Activated T-helper 9 cell treated with anti-CD3 and anti-CD28 coated beads, Interleukin-2, amount 50 U/mL, for 16 hours (primary cell): ENCODE results near the gene TUBE1.
A peak's percentile ranks its signal among the peaks of the same experiment; 100 is the strongest.

Source experiments
- DNase-seq: peaks from one replicate; pipeline ENCODE4 v3.0.0-alpha.2; 2020; ENCODE audit warnings: low read depth

TUBE1 gene

GRCh38 chr6:112033791-112034615 is 53.3 kb downstream of the TUBE1 start:
- DNase-seq, result no peak

- DNase-seq, result no peak
Measured at GRCh38 chr6:112032728-112033127, 54.6 kb downstream of the TUBE1 start.

- DNase-seq, result no peak
Measured at GRCh38 chr6:112031960-112032359, 55.3 kb downstream of the TUBE1 start.

GRCh38 chr6:112030961-112031660 is 56.2 kb downstream of the TUBE1 start:
- no peak for DNase-seq

- no peak for DNase-seq
Measured at GRCh38 chr6:112030206-112030960, 56.9 kb downstream of the TUBE1 start.

- peak; percentile 56 for DNase-seq
Measured at GRCh38 chr6:112029045-112029822, 58.0 kb downstream of the TUBE1 start.

GRCh38 chr6:112027942-112028674 is 59.2 kb downstream of the TUBE1 start:
- DNase-seq, result no peak

- no peak for DNase-seq
Measured at GRCh38 chr6:112026933-112027332, 60.3 kb downstream of the TUBE1 start.

GRCh38 chr6:112024464-112024863 is 62.8 kb downstream of the TUBE1 start:
- DNase-seq, result no peak

GRCh38 chr6:112022749-112023148 is 64.5 kb downstream of the TUBE1 start:
- no peak for DNase-seq

- no peak for DNase-seq
Measured at GRCh38 chr6:112021691-112022310, 65.5 kb downstream of the TUBE1 start.
